Esophagus muscularis mucosa (tissue), 4 donors: ENCODE measurements around the gene ADAMTS10. TPM values are rescaled to one million over a fixed set of nuclear protein-coding genes. Genes with fewer than 3 reads are reported as not detected.
A peak's percentile ranks its signal among the peaks of the same experiment; 100 is the strongest.

Experiments used
- DNase-seq: peaks from one replicate; pipeline ENCODE4 v3.0.0-alpha.2; 2017; ENCODE audit errors: extremely low spot score
- H3K27ac ChIP-seq, 4 donors: fragments of 200-600 bp; sonication (generic); replicated peaks in 1 of 4; 1 replicate in 3 of 4; 2 replicates in 1 of 4; pipeline ENCODE4 v1.5.1; 2016 to 2019; ENCODE audit warnings: mild to moderate bottlenecking in 1 of 4
- H3K27me3 ChIP-seq, 4 donors: fragments of 200-600 bp; sonication (generic); one replicate each; pipeline versions ENCODE4 v1.5.1 to v1.6.0; 2016 to 2019
- H3K36me3 ChIP-seq, 4 donors: fragments of 200-600 bp; sonication (generic); one replicate each; pipeline ENCODE4 v1.5.1; 2016 to 2019
- H3K4me1 ChIP-seq, 4 donors: fragments of 200-600 bp; sonication (generic); one replicate each; pipeline ENCODE4 v1.5.1; 2016 to 2019
- H3K4me3 ChIP-seq, 4 donors: fragments of 200-600 bp; sonication (generic); 1 replicate in 2 of 4; 2 replicates in 2 of 4; pipeline ENCODE4 v1.5.1; 2016 to 2019; ENCODE audit warnings: mild to moderate bottlenecking in 4 of 4, moderate library complexity in 1 of 4
- H3K9me3 ChIP-seq, 4 donors: fragments of 200-600 bp; sonication (generic); 1 replicate in 3 of 4; 2 replicates in 1 of 4; pipeline ENCODE4 v1.5.1; 2016 to 2019
- EP300 ChIP-seq: sonication (generic); formaldehyde crosslinking; IDR thresholded peaks from one replicate; pipeline ENCODE4 v1.6.1; 2017; ENCODE audit warnings: antibody characterized with exemption
- POLR2A ChIP-seq: fragments of 450-650 bp; IDR thresholded peaks from one replicate; pipeline ENCODE4 v1.6.1; 2017; ENCODE audit warnings: antibody characterized with exemption, moderate library complexity, mild to moderate bottlenecking, low read depth
- POLR2AphosphoS5 ChIP-seq, 2 donors: sonication (generic); formaldehyde crosslinking; IDR thresholded peaks; one replicate each; pipeline ENCODE4 v1.6.1; 2017; ENCODE audit warnings: antibody characterized with exemption in 2 of 2
- WGBS: methylation state at CpG from one replicate; pipeline ENCODE4 v1.1.5; 2018; 5-methylcytosine and 5-hydroxymethylcytosine counted together
- intact Hi-C: fragments of 100-400 bp; cut with DNase I; formaldehyde crosslinking; loops from one replicate; pipeline ENCODE4 v1.15.1; 2023
- total RNA-seq, 4 donors: library from RNA; depleted of rRNA; stranded (reverse); fragments of >200 nt; gene quantifications; one replicate each; pipeline versions ENCODE4 v1.1.0 to v1.2.1, GENCODE V29; 2016
- TF ChIP-seq, protein P1 (sequence below), 3 experiments: fragments of 200-600 bp in 2 of 3; fragments of 450-650 bp in 1 of 3; sonication (generic) in 2 of 3; IDR thresholded peaks; one replicate each; pipeline ENCODE4 v1.5.1; 2017 to 2019; ENCODE audit warnings: antibody characterized with exemption in 3 of 3, mild to moderate bottlenecking in 2 of 3, moderate library complexity in 1 of 3

Gene ADAMTS10
- total RNA-seq, 4 donors from 2014 or later = 13.1 to 25.7 (median 20.3) TPM

DNA sequence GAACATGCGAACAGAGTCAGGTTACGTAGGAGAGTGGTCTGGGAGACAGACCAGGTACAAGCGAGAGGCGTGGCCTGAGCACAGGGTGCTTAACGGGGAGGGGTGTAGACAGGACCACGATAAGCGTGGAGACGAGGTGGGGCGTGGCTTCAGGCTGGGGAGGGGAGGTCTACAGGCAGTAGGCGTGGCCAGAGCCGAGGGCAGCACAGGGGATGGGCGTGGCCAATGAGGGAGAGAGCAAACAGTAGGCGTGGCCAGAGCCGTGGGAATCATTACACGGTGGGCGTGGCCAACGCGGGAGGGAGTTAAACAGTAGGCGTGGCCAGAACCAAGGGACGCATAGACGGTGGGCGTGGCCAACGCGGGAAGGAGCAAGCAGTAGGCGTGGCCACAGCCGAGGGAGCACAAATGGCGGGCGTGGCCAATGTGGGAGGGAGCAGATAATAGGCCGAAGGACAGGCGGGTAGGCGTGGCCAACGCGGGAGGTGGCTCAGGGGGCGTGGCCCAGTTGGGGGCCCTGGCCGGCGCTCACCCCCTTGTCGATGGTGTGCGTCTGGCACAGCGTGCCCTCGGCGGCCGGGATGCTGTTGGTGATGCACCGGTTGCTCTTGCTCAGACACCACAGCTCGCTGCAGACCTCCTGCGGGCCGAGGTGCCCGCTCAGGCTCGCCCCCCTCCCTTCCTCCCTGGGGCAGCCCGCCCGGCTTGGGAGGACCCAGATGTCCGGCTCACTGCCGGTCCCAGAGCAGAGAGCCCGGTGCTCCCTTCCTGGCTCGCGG is 18.1 kb downstream of the ADAMTS10 start:
- H3K27me3 ChIP-seq = peaks cover 0 to 5% (median 0%) of the 10 kb centered on the region in 4 donors
- TF ChIP-seq POLR2A = no peak
- peak; percentile 76 to 82 for TF ChIP-seq POLR2AphosphoS5 (IDR thresholded peaks at IDR 0.05)
- TF ChIP-seq EP300 = no peak
- TF ChIP-seq, protein P1, sequence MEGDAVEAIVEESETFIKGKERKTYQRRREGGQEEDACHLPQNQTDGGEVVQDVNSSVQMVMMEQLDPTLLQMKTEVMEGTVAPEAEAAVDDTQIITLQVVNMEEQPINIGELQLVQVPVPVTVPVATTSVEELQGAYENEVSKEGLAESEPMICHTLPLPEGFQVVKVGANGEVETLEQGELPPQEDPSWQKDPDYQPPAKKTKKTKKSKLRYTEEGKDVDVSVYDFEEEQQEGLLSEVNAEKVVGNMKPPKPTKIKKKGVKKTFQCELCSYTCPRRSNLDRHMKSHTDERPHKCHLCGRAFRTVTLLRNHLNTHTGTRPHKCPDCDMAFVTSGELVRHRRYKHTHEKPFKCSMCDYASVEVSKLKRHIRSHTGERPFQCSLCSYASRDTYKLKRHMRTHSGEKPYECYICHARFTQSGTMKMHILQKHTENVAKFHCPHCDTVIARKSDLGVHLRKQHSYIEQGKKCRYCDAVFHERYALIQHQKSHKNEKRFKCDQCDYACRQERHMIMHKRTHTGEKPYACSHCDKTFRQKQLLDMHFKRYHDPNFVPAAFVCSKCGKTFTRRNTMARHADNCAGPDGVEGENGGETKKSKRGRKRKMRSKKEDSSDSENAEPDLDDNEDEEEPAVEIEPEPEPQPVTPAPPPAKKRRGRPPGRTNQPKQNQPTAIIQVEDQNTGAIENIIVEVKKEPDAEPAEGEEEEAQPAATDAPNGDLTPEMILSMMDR (IDR thresholded peaks at IDR 0.05) = no peak
- intact Hi-C loops = no loop called here
- 2% methylated on average over 51 of the region's 55 CpGs for WGBS
- H3K4me1 ChIP-seq = peaks cover 8 to 38% (median 33%) of the 10 kb centered on the region in 4 donors
- peak overlapping the region; percentile 5 to 52 (median 40) for H3K27ac ChIP-seq
- H3K36me3 ChIP-seq = peaks cover 0 to 40% (median 19%) of the 10 kb centered on the region in 4 donors
- peak; percentile 99 for DNase-seq
- H3K9me3 ChIP-seq = no peaks in the 10 kb centered on the region
- peak overlapping the region; percentile 48 to 61 (median 52) for H3K4me3 ChIP-seq

DNA sequence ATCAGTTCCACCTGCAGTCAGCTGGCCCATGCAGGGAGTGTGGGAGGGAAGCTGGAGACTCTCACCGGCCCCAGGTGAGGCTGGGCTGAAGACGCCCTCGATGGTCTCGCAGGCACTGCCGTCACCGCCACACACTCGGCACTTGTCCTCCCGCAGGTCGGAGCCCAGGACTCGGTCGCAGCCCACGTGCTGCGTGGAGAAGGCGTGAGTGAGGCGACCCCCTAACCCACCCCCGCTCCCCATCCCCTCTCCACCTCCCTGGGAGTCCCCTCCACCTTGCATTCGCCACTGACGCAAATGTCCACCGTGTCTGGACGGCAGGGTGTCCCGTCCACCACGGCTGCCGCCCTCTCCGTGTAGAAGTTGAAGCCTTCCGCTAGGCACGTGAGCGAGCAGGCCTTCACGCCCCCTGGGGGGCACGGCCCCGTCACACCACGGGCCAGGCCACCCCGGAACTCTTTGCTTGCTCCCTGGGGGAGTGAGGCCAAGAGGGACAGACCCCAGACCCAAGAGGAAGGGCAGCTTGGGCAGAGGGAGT is 21.3 kb downstream of the ADAMTS10 start:
- no peak overlapping the region for H3K4me3 ChIP-seq
- H3K4me1 ChIP-seq = peaks cover 8 to 23% (median 21%) of the 10 kb centered on the region in 4 donors
- WGBS = 85% methylated on average over 13 of the region's 32 CpGs
- no peak overlapping the region for H3K27ac ChIP-seq
- peaks cover 0 to 5% (median 0%) of the 10 kb centered on the region in 4 donors for H3K27me3 ChIP-seq
- no peaks in the 10 kb centered on the region for H3K9me3 ChIP-seq
- H3K36me3 ChIP-seq = peaks cover 0 to 47% (median 17%) of the 10 kb centered on the region in 4 donors
- no peak for TF ChIP-seq POLR2A
- peak in 1 of 2 donors; percentile 7 for TF ChIP-seq POLR2AphosphoS5 (IDR thresholded peaks at IDR 0.05)
- no peak for DNase-seq
- intact Hi-C loops = no loop called here

DNA sequence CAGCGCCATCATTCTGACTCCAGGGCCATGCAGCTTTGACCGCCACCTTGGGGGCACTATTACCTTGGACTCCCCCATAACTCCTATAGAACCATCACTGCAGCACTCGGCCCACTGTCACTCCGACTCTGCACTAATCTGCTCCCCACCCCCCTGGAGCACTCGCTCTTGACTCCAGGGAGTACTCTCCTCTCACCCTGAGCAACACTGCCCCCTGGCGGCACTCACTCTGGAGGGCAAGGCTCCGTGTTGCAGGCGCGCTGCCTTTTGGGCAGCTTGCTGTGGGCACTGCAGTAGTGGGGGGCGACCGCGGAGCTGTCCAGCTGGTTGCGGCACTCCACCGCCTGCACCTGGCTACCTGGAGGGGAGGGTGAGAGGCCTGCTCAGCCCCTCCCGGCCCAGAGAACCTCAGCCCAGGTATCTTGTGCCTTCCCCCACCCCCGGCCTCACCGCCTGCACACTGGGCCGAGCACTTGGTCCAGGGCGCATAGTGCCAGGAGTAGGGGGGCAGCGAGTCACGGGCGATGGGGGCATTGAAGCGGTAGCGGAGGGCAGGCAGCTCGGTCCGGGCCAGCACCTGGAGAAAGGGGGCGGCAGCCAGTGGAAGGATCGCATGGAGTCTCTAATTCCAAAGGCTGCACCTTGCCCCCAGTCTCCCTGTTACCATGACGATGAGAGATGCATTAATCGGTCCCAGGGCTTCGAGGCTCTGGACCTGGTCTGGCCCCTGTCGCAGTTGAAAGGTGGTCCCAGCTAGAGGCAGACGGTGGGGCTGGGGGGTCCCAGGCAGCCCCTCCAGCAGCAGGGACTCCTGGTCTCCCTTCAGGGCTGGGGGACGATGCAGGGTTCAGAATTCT is 24.4 kb downstream of the ADAMTS10 start:
- Histone ChIP-seq H3K4me3 (no peak overlapping the region), H3K4me1 (peaks cover 0 to 2% (median under 1%) of the 10 kb centered on the region in 4 donors), H3K27me3 (no peaks in the 10 kb centered on the region), H3K9me3 (no peaks in the 10 kb centered on the region), H3K27ac (no peak overlapping the region), H3K36me3 (peaks cover 0 to 54% (median 19%) of the 10 kb centered on the region in 4 donors)
- WGBS = 84% methylated on average over 19 of the region's 34 CpGs
- TF ChIP-seq, protein P1 (IDR thresholded peaks at IDR 0.05) = peak; percentile 9 to 51 (median 38)
- TF ChIP-seq POLR2AphosphoS5 (IDR thresholded peaks at IDR 0.05) = no peak
- TF ChIP-seq POLR2A = no peak
- no peak for TF ChIP-seq EP300
- intact Hi-C loops = no loop called here
- no peak for DNase-seq

DNA sequence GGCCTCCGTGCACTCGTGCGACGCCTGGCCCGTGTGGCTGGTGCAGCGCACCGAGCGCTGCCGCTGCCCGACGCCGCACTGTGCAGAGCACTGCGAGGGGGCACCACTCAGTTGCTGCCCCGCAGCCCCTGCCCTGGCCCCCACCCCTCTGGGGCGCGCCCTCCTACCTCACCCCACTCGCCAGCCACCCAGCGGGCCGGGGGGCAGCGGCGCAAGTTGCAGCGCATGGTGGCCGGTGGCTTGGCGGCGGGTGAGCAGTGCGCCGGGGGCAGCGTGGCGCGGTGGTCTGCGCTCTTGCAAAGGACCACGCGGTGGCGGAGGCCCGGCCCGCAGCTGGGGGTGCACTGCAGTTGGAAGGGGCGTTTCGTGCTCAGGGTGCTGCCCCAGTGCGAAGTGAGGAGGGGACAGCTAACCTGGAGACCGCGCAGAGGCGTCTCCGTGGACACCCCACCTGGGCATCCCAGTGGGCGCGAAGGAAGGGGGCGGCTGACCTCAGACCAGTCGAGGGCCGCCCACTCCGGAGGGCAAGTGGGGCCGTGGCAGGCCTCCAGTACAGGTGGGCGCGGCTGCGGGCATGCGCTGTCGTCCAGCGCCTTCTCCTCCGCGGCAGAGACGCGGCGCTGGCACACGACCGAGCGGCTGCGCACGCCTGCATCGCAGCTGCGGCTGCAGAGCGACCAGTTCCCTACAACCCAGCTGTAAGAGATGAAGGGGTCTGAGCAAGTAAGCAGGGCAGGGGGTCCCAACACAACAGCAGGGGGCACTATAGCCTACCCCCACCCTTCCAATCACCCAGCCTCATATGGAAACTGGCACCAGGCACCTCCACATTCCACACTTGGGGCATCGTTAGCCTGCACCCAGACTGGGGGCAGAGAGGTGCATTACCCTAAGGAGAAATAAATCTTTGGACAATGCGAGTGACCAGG is 25.3 kb downstream of the ADAMTS10 start:
- Histone ChIP-seq H3K27ac (no peak overlapping the region), H3K36me3 (peaks cover 0 to 54% (median 19%) of the 10 kb centered on the region in 4 donors), H3K9me3 (no peaks in the 10 kb centered on the region), H3K4me1 (peaks cover 0 to 11% (median 9%) of the 10 kb centered on the region in 4 donors), H3K4me3 (no peak overlapping the region), H3K27me3 (peaks cover 0 to 3% (median 0%) of the 10 kb centered on the region in 4 donors)
- DNase-seq = no peak
- TF ChIP-seq, protein P1 (IDR thresholded peaks at IDR 0.05) = no peak
- 71% methylated on average over 38 of the region's 71 CpGs for WGBS
- intact Hi-C loops = loop anchor here (5.0 kb wide), 3 partner anchors 32 to 233 kb away; no protein-coding TSS in a partner anchor
